HG03565 (cell line): ENCODE results near the gene SMTNL2.

Source experiments
- ATAC-seq: cut with Tn5 transposase; IDR thresholded peaks from one replicate; pipeline ENCODE4 v1.9.1; 2021; ENCODE audit warnings: mild to moderate bottlenecking, moderate library complexity; ENCODE audit not compliant: unreplicated experiment

The SMTNL2 gene

DNA sequence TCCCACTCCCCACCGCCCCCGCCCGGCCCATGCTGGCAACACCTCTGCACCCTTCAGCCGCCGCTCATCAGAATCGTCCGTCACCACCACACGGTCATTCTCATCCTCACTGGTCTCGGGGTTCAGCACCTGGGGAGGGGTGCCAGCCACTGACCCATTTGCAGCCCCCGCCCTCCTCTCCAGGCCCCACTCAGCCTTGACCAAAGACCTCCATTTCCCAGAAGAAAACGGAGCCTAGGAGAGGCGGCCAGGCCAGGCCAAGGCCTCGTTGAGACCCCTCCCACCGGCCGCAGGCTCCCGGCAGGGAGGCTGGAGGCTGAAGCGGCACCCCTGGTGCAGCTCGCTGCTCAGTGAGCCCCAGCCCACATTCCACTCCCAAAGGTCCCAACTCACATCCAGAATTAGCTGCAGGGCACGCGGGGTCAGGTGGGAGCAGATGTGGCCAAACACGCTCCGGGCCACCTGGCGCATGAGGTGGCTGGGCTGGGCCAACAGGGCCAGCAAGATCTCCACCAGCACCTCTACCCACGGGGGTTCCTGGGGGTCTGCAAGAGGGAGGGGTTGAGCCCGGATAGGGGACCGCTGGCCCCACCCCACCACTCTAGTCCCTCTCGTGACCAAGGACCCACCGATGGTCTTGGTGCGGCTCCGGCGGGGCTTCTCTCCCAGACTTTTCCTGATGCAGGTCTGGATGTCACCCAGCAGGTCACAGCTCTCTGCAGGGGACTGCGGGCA is 38.9 kb upstream of the SMTNL2 start:
- no peak for ATAC-seq

DNA sequence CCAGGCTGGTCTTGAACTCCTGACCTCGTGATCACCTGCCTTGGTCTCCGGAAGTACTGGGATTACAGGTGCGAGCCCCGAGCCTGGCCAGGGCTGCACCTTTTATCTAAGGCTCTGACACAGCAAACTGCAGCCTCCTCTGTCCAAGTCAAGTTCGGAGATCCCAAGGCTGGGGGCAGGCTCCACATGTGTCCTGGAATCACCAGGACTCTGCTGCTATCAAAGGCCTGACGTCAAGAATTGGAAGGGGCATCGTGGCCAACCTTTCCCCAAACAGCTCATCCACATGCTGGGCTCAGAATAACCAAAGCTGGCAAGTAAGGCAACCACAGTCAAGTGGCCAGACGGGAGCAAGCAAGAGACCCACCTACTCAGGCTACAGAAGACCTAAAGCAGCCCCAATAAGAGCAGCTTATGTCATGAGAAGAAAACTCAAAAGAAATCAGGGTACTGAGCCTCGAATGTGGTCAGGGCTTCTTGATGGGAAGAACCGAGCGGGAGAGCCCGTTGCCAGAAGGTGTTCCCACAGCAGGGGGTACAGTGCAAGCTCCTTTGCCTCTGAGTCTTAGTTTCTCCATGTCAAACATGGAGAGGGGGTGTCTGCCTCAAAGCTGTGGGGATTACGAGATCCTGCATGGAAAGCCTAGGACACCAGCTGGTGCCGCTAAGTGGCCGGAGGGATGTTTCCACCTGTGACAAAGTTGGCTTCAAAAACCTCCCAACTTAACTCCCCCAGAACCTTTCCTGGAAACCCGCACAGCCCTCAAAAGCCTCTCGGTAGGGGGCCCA is 37.0 kb upstream of the SMTNL2 start:
- no peak for ATAC-seq

- ATAC-seq, result no peak
Measured at GRCh38 chr17:4548061-4548461, 36.3 kb upstream of the SMTNL2 start.

DNA sequence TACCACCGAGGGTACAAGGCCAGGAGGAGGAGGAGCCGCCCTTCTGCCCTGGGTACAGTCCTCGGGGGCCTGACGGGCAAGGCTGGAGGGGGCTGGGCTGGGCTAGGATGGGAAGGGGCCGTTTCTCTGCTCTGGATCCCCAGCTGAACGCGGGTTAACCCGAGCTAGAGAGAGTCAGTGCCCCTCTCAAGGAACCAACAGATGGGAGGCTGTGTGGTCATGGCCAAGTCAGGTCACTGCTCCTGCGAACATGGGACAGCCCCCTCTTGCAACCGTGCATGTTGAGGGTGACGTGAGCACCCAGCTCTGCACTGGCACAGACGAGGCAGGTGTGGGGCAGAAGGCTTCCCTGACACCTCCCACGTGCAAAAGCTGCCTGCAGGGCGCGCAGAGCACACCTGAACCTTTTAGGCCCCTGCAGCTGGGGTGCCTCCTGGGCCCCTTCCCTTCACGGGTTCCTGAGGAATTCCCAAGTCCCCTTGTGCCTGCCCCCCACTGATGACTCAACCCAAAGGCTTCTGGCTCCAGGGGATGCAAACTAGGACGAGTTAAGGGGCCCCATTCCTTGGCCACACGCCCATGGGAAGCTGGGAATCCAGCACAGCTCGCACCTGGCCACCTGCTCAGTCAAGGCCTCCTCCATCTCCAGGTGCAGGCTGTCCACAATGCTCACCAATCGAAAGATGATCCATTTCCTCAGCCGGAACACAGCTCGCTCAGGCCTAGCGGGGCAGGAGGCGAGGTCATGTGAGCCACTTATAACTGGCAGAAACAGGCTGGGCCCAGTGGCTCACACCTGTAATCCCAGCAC is 35.4 kb upstream of the SMTNL2 start:
- ATAC-seq, result no peak

GRCh38 chr17:4549781-4550533 is 34.4 kb upstream of the SMTNL2 start:
- ATAC-seq, result no peak

DNA sequence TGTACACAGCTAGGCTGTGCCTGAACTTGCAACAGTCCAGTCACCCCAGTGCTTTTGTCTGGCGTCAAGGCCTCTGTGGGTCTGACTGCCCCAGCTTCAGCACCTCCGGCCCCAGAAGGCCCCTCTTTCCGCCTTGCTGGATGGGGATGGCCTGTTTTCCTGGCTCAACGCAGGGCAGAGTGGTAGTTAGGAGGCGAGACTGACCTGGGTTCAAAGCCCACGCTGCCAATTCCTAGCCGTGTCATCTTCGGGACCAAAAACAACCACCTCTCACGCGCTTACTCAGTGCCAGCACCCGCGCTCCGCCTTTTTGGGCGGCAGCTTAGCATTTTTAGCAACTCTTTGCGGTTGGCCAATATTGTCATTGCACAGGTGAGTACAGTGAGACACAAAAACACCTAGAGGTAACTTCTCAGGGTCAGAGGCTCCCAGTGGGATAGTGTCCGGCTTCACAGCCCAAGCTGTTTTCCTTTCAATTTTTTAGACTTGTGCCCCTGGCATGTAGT is 33.7 kb upstream of the SMTNL2 start:
- ATAC-seq, result no peak

- no peak for ATAC-seq
Measured at GRCh38 chr17:4551141-4551540, 33.2 kb upstream of the SMTNL2 start.

- no peak for ATAC-seq
Measured at GRCh38 chr17:4551796-4552525, 32.4 kb upstream of the SMTNL2 start.

- no peak for ATAC-seq
Measured at GRCh38 chr17:4553669-4554068, 30.7 kb upstream of the SMTNL2 start.

DNA sequence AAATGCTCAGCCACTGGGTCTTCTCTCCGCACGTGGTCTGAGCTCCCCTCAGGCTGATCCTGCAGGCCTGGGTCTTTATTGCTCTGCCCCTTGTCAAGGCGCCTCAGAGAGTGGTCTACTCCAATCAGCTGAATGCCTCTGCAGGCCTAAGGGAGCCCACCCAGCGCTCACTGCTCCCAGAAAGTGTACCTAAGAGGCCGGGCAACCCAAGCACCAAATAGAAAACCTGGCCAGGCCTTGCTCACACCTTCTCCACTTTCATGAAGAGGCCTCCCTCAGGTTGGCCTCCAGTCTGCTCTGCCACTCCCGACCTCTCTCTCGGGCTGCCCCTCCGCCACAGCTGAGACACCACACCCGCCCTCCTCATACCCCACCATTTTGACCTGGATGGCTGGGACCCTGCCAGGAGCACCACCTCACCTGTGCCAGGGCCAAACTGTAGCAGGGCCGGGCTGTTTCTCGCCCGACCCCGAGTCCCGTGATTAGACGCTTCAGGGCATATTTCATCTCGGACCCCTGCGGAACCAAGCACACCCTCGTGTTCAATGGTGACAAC is 29.8 kb upstream of the SMTNL2 start:
- no peak for ATAC-seq

- peak; percentile 82 for ATAC-seq
Measured at GRCh38 chr17:4554997-4555799, 29.1 kb upstream of the SMTNL2 start, which contains the start of gene MYBBP1A. MYBBP1A (minus strand) TSS chr17:4555384; CDS start chr17:4555324, 60 bp downstream.

DNA sequence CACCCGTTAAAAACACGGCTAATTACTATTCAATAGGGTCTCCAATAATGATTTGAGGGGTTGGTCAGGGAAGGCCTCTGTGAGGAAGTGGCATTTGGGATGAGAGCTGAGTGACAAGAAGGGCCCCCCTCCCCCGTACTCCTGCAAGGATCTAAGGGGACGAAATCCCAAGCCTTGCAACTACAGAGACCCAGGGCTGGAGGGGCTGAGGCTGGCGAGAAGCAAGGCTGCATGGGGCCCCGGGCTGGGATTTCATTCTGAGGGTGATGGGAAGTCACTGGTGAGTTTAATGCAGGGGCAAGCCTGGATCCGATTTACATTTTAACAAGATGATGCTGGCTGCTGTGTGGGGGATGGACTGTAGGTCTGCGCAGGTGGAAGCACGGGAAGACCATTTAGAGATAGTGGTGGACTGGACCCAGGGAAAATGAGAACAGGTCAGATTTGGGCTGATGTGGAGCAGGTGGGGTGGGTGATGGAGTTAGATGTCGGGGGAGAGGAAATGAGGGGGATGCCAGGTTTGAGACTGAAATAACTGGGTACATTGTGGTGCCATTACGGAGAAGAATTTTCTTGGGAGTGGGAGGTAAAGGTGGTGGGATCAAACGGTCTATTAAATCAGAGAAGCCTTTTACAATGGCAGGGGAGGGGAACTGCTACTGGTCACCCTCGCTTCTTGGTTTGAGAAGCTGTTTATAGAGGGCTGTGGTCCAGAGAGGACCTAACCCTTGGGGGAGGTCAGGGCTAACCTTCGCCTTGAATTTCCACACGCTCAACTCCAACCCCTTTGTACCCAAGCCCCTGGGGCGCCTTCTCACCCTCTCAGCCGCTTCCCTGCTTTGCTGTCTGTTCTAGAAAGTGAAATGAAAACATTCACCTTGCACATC is 28.2 kb upstream of the SMTNL2 start:
- no peak for ATAC-seq

DNA sequence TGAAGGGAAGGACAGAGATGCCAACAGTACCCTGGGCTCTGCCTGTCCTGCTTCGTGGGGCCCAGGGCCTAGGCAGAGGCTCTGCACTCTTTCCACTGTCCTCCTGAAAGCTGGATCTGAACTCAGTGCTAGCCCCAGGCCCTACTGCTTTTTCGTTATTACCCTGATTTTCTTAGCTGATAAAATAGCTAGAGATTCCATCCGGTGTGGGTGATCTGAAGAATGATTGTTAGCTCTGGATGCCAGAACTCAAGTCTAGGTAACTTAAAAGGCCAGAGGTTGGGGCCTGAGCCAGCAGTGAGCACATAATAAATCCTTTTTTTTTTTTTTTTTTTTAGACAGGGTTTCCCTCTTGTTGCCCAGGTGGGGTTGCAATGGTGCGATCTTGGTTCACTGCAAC is 27.3 kb upstream of the SMTNL2 start:
- ATAC-seq, result no peak

- no peak for ATAC-seq
Measured at GRCh38 chr17:4557626-4558346, 26.5 kb upstream of the SMTNL2 start.

DNA sequence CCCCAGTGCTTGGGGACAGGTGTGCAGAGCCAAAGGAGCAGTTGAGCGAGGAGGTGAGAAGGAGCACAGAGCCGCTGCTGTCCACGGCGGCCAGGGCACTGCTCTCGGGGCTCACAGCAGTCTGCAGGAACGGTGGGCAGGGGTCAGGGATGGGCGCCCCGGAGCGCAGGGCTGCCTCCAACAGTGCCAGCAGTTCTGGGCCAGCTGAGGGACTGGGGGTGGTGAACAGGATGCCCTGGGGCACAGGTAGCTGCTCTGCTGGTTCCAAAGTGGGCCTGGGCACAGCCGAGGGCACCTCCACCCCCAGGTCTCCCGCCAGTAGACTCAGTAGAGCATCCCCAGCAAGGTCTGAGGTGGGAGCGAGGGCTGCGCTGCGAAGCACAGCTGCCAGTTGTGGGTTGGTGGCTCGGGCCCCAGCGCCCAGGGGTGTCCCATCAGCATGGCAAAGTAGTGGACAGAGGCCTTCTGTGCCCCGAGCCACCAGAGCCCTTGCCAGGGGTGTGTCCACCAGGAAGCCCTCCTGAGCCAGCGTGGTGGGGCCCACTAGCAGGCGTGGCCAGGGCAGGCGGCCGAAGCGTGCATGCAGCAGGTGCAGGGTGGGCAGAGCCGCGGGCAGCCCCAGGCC is 25.9 kb upstream of the SMTNL2 start:
- no peak for ATAC-seq

GRCh38 chr17:4559139-4559791 is 25.1 kb upstream of the SMTNL2 start:
- no peak for ATAC-seq
